Embryonic facial prominence (tissue), 1 donor: ENCODE results near the gene SCAANT1.

Source experiments
- DNase-seq: peaks from one replicate; pipeline ENCODE4 v3.0.0-alpha.2; 2016; ENCODE audit errors: extremely low spot score

SCAANT1 gene

GRCh38 chr3:63900459-63900858, 11.7 kb downstream of the SCAANT1 start:
- DNase-seq, result no peak

- no peak for DNase-seq
Observed at GRCh38 chr3:63900010-63900409, 12.2 kb downstream of the SCAANT1 start.

GRCh38 chr3:63896332-63897030, 15.7 kb downstream of the SCAANT1 start:
- no peak for DNase-seq

- DNase-seq, result no peak
Observed at GRCh38 chr3:63895422-63896189, 16.6 kb downstream of the SCAANT1 start.

- DNase-seq, result no peak
Observed at GRCh38 chr3:63892773-63893352, 19.3 kb downstream of the SCAANT1 start.

GRCh38 chr3:63891518-63891917, 20.7 kb downstream of the SCAANT1 start:
- no peak for DNase-seq

GRCh38 chr3:63886858-63887257, 25.3 kb downstream of the SCAANT1 start:
- DNase-seq, result no peak

GRCh38 chr3:63880653-63881052, 31.5 kb downstream of the SCAANT1 start:
- DNase-seq, result no peak

- no peak for DNase-seq
Observed at GRCh38 chr3:63878394-63879060, 33.7 kb downstream of the SCAANT1 start.

GRCh38 chr3:63877737-63878393, 34.3 kb downstream of the SCAANT1 start:
- no peak for DNase-seq

- no peak for DNase-seq
Observed at GRCh38 chr3:63876260-63876659, 35.9 kb downstream of the SCAANT1 start.

GRCh38 chr3:63875510-63875909, 36.7 kb downstream of the SCAANT1 start:
- DNase-seq, result no peak

- DNase-seq, result no peak
Observed at GRCh38 chr3:63874769-63875168, 37.4 kb downstream of the SCAANT1 start.

- no peak for DNase-seq
Observed at GRCh38 chr3:63872135-63872924, 39.9 kb downstream of the SCAANT1 start.

GRCh38 chr3:63870615-63871005, 41.6 kb downstream of the SCAANT1 start:
- no peak for DNase-seq

- no peak for DNase-seq
Observed at GRCh38 chr3:63869940-63870614, 42.1 kb downstream of the SCAANT1 start.

- DNase-seq, result no peak
Observed at GRCh38 chr3:63867225-63867624, 45.0 kb downstream of the SCAANT1 start.

- no peak for DNase-seq
Observed at GRCh38 chr3:63864965-63865327, 47.2 kb downstream of the SCAANT1 start.

- DNase-seq, result no peak
Observed at GRCh38 chr3:63864008-63864964, 47.9 kb downstream of the SCAANT1 start.
